NCI-H2171 (cell line): Measurements from ENCODE around the gene AGBL3.
"Not testable (repeated sequence)": the region's sequence is repeated elsewhere in the genome, so short reads cannot be mapped to it uniquely, and the experiment has no call there.

Source experiments
- DNase-seq: peaks from one replicate; lab custom pipeline; 2025; lab: John Stamatoyannopoulos, UW

AGBL3 gene

GRCh38 chr7:135077642-135078041, 91.3 kb downstream of the AGBL3 start:
- no peak for DNase-seq

GRCh38 chr7:135078051-135078450, 91.7 kb downstream of the AGBL3 start:
- no peak for DNase-seq

GRCh38 chr7:135079068-135079467, 92.8 kb downstream of the AGBL3 start:
- DNase-seq: no peak

GRCh38 chr7:135083005-135083404, 96.7 kb downstream of the AGBL3 start:
- no peak for DNase-seq

- no peak for DNase-seq
Measured at GRCh38 chr7:135088566-135088965, 102.3 kb downstream of the AGBL3 start.

GRCh38 chr7:135091717-135092116, 105.4 kb downstream of the AGBL3 start:
- DNase-seq: no peak

- no peak for DNase-seq
Measured at GRCh38 chr7:135094472-135095237, 108.3 kb downstream of the AGBL3 start.

GRCh38 chr7:135095450-135095849, 109.1 kb downstream of the AGBL3 start:
- no peak for DNase-seq

GRCh38 chr7:135098391-135098790, 112.1 kb downstream of the AGBL3 start:
- no peak for DNase-seq

GRCh38 chr7:135100856-135101255, 114.5 kb downstream of the AGBL3 start:
- DNase-seq: no peak

GRCh38 chr7:135102372-135102771, 116.1 kb downstream of the AGBL3 start:
- DNase-seq: no peak

- no peak for DNase-seq
Measured at GRCh38 chr7:135109562-135109961, 123.3 kb downstream of the AGBL3 start.

GRCh38 chr7:135109976-135110375, 123.7 kb downstream of the AGBL3 start:
- no peak for DNase-seq

- DNase-seq: no peak
Measured at GRCh38 chr7:135111379-135111778, 125.1 kb downstream of the AGBL3 start.

GRCh38 chr7:135114622-135115021, 128.3 kb downstream of the AGBL3 start:
- DNase-seq: no peak

- DNase-seq: no peak
Measured at GRCh38 chr7:135117096-135117495, 130.8 kb downstream of the AGBL3 start.

GRCh38 chr7:135121868-135122267, 135.6 kb downstream of the AGBL3 start:
- DNase-seq: no peak

GRCh38 chr7:135124631-135125030, 138.3 kb downstream of the AGBL3 start:
- not testable (repeated sequence) for DNase-seq

GRCh38 chr7:135128931-135129330, 142.6 kb downstream of the AGBL3 start:
- no peak for DNase-seq

GRCh38 chr7:135129579-135129978, 143.3 kb downstream of the AGBL3 start:
- no peak for DNase-seq

- no peak for DNase-seq
Measured at GRCh38 chr7:135143885-135144668, 157.8 kb downstream of the AGBL3 start.

- no peak for DNase-seq
Measured at GRCh38 chr7:135147341-135147898, 161.1 kb downstream of the AGBL3 start.
